Measurements from ENCODE around the gene FAHD1.

GRCh38 chr16:1830213-1830612, 3.2 kb downstream of the FAHD1 start:
- TF ChIP-seq CTCF (tag by site-specific recombination; IDR thresholded peaks at IDR 0.05) (no peak), ZNF664 (tag by site-specific recombination; IDR thresholded peaks at IDR 0.05) (no peak)
